Transverse colon (tissue), 4 donors: ENCODE measurements around the gene CLSTN2. TPM values are rescaled to one million over a fixed set of nuclear protein-coding genes. Genes with fewer than 3 reads are reported as not detected.

Source experiments
- DNase-seq: peaks from one replicate; pipeline ENCODE4 v3.0.0-alpha.2; 2019
- H3K27ac ChIP-seq, 4 donors: fragments of 200-600 bp; sonication (generic); 2 replicates each; pipeline ENCODE4 v1.5.1; 2016 to 2018; ENCODE audit warnings: inconsistent platforms in 4 of 4
- H3K27me3 ChIP-seq: fragments of 200-600 bp; sonication (generic); 2 replicates; pipeline ENCODE4 v1.5.1; 2017; ENCODE audit warnings: inconsistent platforms
- H3K36me3 ChIP-seq, 4 donors: fragments of 200-600 bp; sonication (generic); 2 replicates each; pipeline ENCODE4 v1.5.1; 2017 to 2019; ENCODE audit warnings: inconsistent platforms in 4 of 4
- H3K4me1 ChIP-seq, 4 donors: fragments of 200-600 bp; sonication (generic); 2 replicates each; pipeline ENCODE4 v1.5.1; 2017 to 2020; ENCODE audit warnings: inconsistent platforms in 4 of 4
- H3K4me3 ChIP-seq, 4 donors: fragments of 200-600 bp; sonication (generic); 1 replicate in 1 of 4; 2 replicates in 3 of 4; pipeline versions ENCODE4 v1.5.1 to v1.6.1; 2017 to 2019; ENCODE audit warnings: inconsistent platforms in 4 of 4
- H3K9me3 ChIP-seq, 2 donors: fragments of 200-600 bp; sonication (generic); 2 replicates each; pipeline ENCODE4 v1.5.1; 2017 to 2019; ENCODE audit warnings: inconsistent platforms in 2 of 2
- EP300 ChIP-seq: sonication (generic); formaldehyde crosslinking; IDR thresholded peaks from one replicate; pipeline ENCODE4 v1.6.1; 2017; ENCODE audit warnings: antibody characterized with exemption, low read depth
- POLR2A ChIP-seq: fragments of 450-650 bp; IDR thresholded peaks from one replicate; pipeline ENCODE4 v1.6.1; 2016; ENCODE audit warnings: antibody characterized with exemption, mild to moderate bottlenecking, moderate library complexity
- POLR2AphosphoS5 ChIP-seq, 3 donors: sonication (generic); formaldehyde crosslinking; IDR thresholded peaks; one replicate each; pipeline ENCODE4 v1.6.1; 2016; ENCODE audit warnings: antibody characterized with exemption in 3 of 3
- WGBS, 2 donors: methylation state at CpG; one replicate each; pipeline ENCODE4 v1.1.5; 2018; ENCODE audit warnings: low coverage in 1 of 2; 5-methylcytosine and 5-hydroxymethylcytosine counted together
- in situ Hi-C, 4 donors: fragments of 200-750 bp; cut with MboI; loops; one replicate each; pipeline versions ENCODE4 v1.15.0 to v1.15.1; 2017; ENCODE audit warnings: low sequenced_read_pairs in 3 of 4, low pct_ligation_motif_present in 1 of 4, low pct_unique_long_range_greater_than_20kb in 1 of 4
- intact Hi-C: fragments of 100-400 bp; cut with DNase I; formaldehyde crosslinking; loops from one replicate; pipeline ENCODE4 v1.15.1; 2023; ENCODE audit warnings: low total_unique reads
- total RNA-seq, 4 donors: library from RNA; depleted of rRNA; stranded (reverse); fragments of >200 nt; gene quantifications; one replicate each; pipeline ENCODE4 v1.1.0, GENCODE V29; 2016
- TF ChIP-seq, protein P1 (sequence below), 5 experiments: fragments of 200-600 bp in 3 of 5; fragments of 450-650 bp in 2 of 5; sonication (generic) in 3 of 5; IDR thresholded peaks; 1 replicate in 2 of 5; 2 replicates in 3 of 5; pipeline ENCODE4 v1.5.1; 2016 to 2017; ENCODE audit warnings: antibody characterized with exemption in 5 of 5, inconsistent platforms in 3 of 5, mild to moderate bottlenecking in 2 of 5, moderate library complexity in 1 of 5

Gene CLSTN2
- total RNA-seq, 4 donors from 2014 or later = 0.60 to 9.0 (median 2.2) TPM

- H3K9me3 ChIP-seq = no peaks in the 10 kb centered on the region
- WGBS, 2 donors = 59 to 67% methylated on average over 2 to 5 of the region's 5 CpGs
- no peaks in the 10 kb centered on the region for H3K27me3 ChIP-seq
- in situ Hi-C loops (no loop called here), intact Hi-C loops (no loop called here)
- no peaks in the 10 kb centered on the region for H3K4me1 ChIP-seq
- no peak for DNase-seq
- no peak overlapping the region for H3K27ac ChIP-seq
- H3K36me3 ChIP-seq = no peaks in the 10 kb centered on the region
- H3K4me3 ChIP-seq = no peak overlapping the region
- no peak for TF ChIP-seq POLR2A
- no peak for TF ChIP-seq EP300
- TF ChIP-seq, protein P1, sequence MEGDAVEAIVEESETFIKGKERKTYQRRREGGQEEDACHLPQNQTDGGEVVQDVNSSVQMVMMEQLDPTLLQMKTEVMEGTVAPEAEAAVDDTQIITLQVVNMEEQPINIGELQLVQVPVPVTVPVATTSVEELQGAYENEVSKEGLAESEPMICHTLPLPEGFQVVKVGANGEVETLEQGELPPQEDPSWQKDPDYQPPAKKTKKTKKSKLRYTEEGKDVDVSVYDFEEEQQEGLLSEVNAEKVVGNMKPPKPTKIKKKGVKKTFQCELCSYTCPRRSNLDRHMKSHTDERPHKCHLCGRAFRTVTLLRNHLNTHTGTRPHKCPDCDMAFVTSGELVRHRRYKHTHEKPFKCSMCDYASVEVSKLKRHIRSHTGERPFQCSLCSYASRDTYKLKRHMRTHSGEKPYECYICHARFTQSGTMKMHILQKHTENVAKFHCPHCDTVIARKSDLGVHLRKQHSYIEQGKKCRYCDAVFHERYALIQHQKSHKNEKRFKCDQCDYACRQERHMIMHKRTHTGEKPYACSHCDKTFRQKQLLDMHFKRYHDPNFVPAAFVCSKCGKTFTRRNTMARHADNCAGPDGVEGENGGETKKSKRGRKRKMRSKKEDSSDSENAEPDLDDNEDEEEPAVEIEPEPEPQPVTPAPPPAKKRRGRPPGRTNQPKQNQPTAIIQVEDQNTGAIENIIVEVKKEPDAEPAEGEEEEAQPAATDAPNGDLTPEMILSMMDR (IDR thresholded peaks at IDR 0.05) = no peak
- no peak for TF ChIP-seq POLR2AphosphoS5 (IDR thresholded peaks at IDR 0.05)
Observed at GRCh38 chr3:139975594-139976365, 40.8 kb downstream of the CLSTN2 start.

GRCh38 chr3:139978966-139979365 is 44.0 kb downstream of the CLSTN2 start:
- intact Hi-C loops = no loop called here
- 86 to 88% methylated on average over 4 of the region's 4 CpGs for WGBS, 2 donors

GRCh38 chr3:139979991-139980390 is 45.0 kb downstream of the CLSTN2 start:
- in situ Hi-C loops (no loop called here), intact Hi-C loops (no loop called here)
- Histone ChIP-seq H3K27ac (no peak overlapping the region), H3K4me1 (no peaks in the 10 kb centered on the region), H3K4me3 (no peak overlapping the region), H3K9me3 (no peaks in the 10 kb centered on the region), H3K36me3 (no peaks in the 10 kb centered on the region), H3K27me3 (no peaks in the 10 kb centered on the region)
- TF ChIP-seq, protein P1 (IDR thresholded peaks at IDR 0.05) = no peak
- TF ChIP-seq POLR2AphosphoS5 (IDR thresholded peaks at IDR 0.05) = no peak
- TF ChIP-seq EP300 = no peak
- no peak for TF ChIP-seq POLR2A
- DNase-seq = no peak
- WGBS, 2 donors = 79 to 86% methylated on average over 1 of the region's 1 CpG

More at GRCh38 chr3:139978966-139979365, 44.0 kb downstream of the CLSTN2 start:
- Histone ChIP-seq H3K4me1 (no peaks in the 10 kb centered on the region), H3K4me3 (no peak overlapping the region), H3K27ac (no peak overlapping the region), H3K9me3 (no peaks in the 10 kb centered on the region), H3K27me3 (no peaks in the 10 kb centered on the region), H3K36me3 (no peaks in the 10 kb centered on the region)
- no peak for DNase-seq
- in situ Hi-C loops = no loop called here
- TF ChIP-seq POLR2AphosphoS5 (IDR thresholded peaks at IDR 0.05) (no peak), EP300 (no peak)

DNA sequence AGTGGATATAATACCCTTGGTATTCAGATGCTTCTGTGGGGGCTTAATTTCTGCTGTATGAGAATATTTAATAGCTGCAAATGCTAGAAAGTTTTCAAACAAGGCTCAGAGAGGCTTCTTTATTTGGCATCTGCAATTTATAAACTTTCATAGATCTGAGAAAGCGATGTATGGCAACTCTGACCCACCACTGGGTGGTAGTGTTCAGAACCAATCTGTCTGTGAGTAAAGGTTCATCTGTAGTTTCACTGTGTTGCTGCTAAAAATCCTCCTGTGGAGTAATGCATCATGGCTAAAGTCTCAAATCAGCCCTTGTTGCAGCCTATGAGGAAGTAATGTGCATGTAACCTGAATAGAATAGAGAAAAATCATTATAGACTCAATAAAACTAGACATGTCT is 47.4 kb downstream of the CLSTN2 start:
- TF ChIP-seq, protein P1 (IDR thresholded peaks at IDR 0.05) = no peak
- TF ChIP-seq POLR2A (no peak), POLR2AphosphoS5 (IDR thresholded peaks at IDR 0.05) (no peak), EP300 (no peak)
- in situ Hi-C loops (no loop called here), intact Hi-C loops (no loop called here)
- no peaks in the 10 kb centered on the region for H3K4me1 ChIP-seq
- no peaks in the 10 kb centered on the region for H3K9me3 ChIP-seq
- no peaks in the 10 kb centered on the region for H3K27me3 ChIP-seq
- no peak overlapping the region for H3K27ac ChIP-seq
- no peak for DNase-seq
- H3K36me3 ChIP-seq = no peaks in the 10 kb centered on the region
- WGBS, 2 donors = 57% methylated on average over 1 of the region's 1 CpG; no CpG with 5 or more reads in 1 of the 2 donors
- no peak overlapping the region for H3K4me3 ChIP-seq
